Hepatocyte (in vitro differentiated cells): ENCODE measurements around the gene CA5B. TPM values are rescaled to one million over a fixed set of nuclear protein-coding genes. Genes with fewer than 3 reads are reported as not detected.

ENCODE experiments used
- DNase-seq: peaks from one replicate; pipeline ENCODE4 v3.0.0-alpha.2; 2016; ENCODE audit warnings: low spot score
- H2AFZ ChIP-seq: fragments of 200-600 bp; sonication (generic); 2 replicates; pipeline ENCODE4 v1.6.0; 2016; ENCODE audit warnings: antibody characterized with exemption, mild to moderate bottlenecking
- H3K27ac ChIP-seq: fragments of 200-600 bp; sonication (generic); 2 replicates; pipeline ENCODE4 v1.5.1; 2016; ENCODE audit warnings: mild to moderate bottlenecking
- H3K27me3 ChIP-seq: fragments of 200-600 bp; sonication (generic); 2 replicates; pipeline ENCODE4 v1.6.1; 2016
- H3K36me3 ChIP-seq: fragments of 200-600 bp; sonication (generic); replicated peaks from 2 replicates; pipeline ENCODE4 v1.5.1; 2016; ENCODE audit warnings: low read depth; ENCODE audit not compliant: insufficient read depth
- H3K4me1 ChIP-seq: fragments of 200-600 bp; sonication (generic); 2 replicates; pipeline ENCODE4 v1.5.1; 2016; ENCODE audit warnings: mild to moderate bottlenecking, moderate library complexity; ENCODE audit not compliant: insufficient read depth
- H3K4me2 ChIP-seq: fragments of 200-600 bp; sonication (generic); 2 replicates; pipeline ENCODE4 v1.6.0; 2016
- H3K4me3 ChIP-seq: fragments of 200-600 bp; sonication (generic); 2 replicates; pipeline ENCODE4 v1.5.1; 2016; ENCODE audit warnings: mild to moderate bottlenecking
- H3K79me2 ChIP-seq: fragments of 200-600 bp; sonication (generic); 2 replicates; pipeline ENCODE4 v1.6.0; 2017; ENCODE audit warnings: mild to moderate bottlenecking
- H3K9me2 ChIP-seq: fragments of 200-600 bp; sonication (generic); replicated peaks from 2 replicates; pipeline ENCODE4 v1.6.0; 2017; ENCODE audit warnings: mild to moderate bottlenecking; ENCODE audit not compliant: insufficient read depth
- H3K9me3 ChIP-seq: fragments of 200-600 bp; sonication (generic); 2 replicates; pipeline ENCODE4 v1.5.1; 2016; ENCODE audit warnings: low read depth, mild to moderate bottlenecking
- H4K20me1 ChIP-seq: fragments of 200-600 bp; sonication (generic); 2 replicates; pipeline ENCODE4 v1.6.0; 2016; ENCODE audit warnings: mild to moderate bottlenecking; ENCODE audit not compliant: insufficient read depth, poor library complexity, severe bottlenecking
- EZH2 ChIP-seq: fragments of 200-600 bp; sonication (generic); IDR thresholded peaks from 2 replicates; pipeline ENCODE4 v1.6.1; 2016; ENCODE audit warnings: antibody characterized with exemption, mild to moderate bottlenecking, borderline replicate concordance
- EZH2phosphoT487 ChIP-seq: fragments of 200-600 bp; sonication (generic); IDR thresholded peaks from one replicate; pipeline ENCODE4 v1.6.1; 2018; ENCODE audit warnings: antibody characterized with exemption, mild to moderate bottlenecking, low read depth, moderate library complexity; ENCODE audit not compliant: unreplicated experiment, severe bottlenecking
- WGBS: methylation state at CpG from one replicate; pipeline ENCODE4 v1.1.6; 2016; ENCODE audit warnings: low lambda C conversion rate; ENCODE audit errors: missing lambda C conversion rate; 5-methylcytosine and 5-hydroxymethylcytosine counted together
- polyA plus RNA-seq: library from polyadenylated mRNA; unstranded; fragments of >200 nt; fragmentation: Nextera tagmentation; extraction: Ambion mirVana; gene quantifications from 2 replicates; pipeline ENCODE4 v1.2.1, GENCODE V29; 2016
- total RNA-seq: library from RNA; depleted of rRNA; stranded (reverse); fragments of >200 nt; gene quantifications from 2 replicates; pipeline ENCODE4 v1.2.3, GENCODE V29; 2014
- TF ChIP-seq, protein P1 (sequence below): fragments of 200-600 bp; sonication (generic); IDR thresholded peaks from 2 replicates; pipeline ENCODE4 v1.5.1; 2016; ENCODE audit warnings: antibody characterized with exemption, mild to moderate bottlenecking; ENCODE audit not compliant: poor library complexity

Gene CA5B
- total and polyA plus RNA-seq, 2 experiments from 2014 or later: 6.8 to 11.1 TPM

DNA sequence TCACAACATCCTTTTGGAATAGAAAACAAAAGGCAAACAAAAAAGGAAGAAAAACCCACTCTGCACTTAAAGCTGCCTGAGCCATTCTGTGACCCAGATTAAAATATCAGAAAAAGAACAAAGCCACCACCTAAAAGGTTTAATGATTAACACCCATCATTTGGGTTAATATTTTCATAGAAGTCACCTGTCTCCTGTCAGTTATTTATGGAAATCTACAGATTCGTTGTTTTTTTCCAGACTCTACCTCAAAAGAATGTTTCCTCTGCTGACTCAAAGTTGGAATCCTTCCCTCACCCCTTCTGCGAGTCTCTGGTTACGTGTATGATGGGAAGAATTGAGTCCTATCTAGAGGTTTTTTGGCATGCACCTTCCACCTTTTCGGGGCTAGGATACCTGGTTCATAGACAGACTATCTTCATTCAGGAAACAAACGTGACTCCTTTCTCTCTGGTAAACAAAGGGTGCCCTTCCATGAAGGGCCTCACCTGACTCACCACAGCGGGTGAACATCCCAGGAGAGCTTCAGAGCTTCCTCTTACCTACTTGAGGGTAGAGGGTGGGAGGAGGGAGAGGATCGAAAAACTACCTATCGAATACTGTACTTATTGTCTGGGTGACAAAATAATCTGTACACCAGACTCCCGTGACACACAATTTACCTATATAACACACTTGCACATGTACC, 19.6 kb upstream of the CA5B start:
- no peaks in the 10 kb centered on the region for H3K36me3 ChIP-seq
- no peak overlapping the region for H2AFZ ChIP-seq
- peak; percentile 29 for DNase-seq
- no peaks in the 10 kb centered on the region for H4K20me1 ChIP-seq
- H3K4me2 ChIP-seq: peak overlapping the region; percentile 38
- H3K9me3 ChIP-seq: no peaks in the 10 kb centered on the region
- no peaks in the 10 kb centered on the region for H3K79me2 ChIP-seq
- no peaks in the 10 kb centered on the region for H3K9me2 ChIP-seq
- no peaks in the 10 kb centered on the region for H3K4me1 ChIP-seq
- WGBS: 58% methylated on average over 9 of the region's 9 CpGs
- H3K27ac ChIP-seq: peak overlapping the region; percentile 82
- TF ChIP-seq EZH2phosphoT487 (no peak), EZH2 (no peak)
- TF ChIP-seq, protein P1, sequence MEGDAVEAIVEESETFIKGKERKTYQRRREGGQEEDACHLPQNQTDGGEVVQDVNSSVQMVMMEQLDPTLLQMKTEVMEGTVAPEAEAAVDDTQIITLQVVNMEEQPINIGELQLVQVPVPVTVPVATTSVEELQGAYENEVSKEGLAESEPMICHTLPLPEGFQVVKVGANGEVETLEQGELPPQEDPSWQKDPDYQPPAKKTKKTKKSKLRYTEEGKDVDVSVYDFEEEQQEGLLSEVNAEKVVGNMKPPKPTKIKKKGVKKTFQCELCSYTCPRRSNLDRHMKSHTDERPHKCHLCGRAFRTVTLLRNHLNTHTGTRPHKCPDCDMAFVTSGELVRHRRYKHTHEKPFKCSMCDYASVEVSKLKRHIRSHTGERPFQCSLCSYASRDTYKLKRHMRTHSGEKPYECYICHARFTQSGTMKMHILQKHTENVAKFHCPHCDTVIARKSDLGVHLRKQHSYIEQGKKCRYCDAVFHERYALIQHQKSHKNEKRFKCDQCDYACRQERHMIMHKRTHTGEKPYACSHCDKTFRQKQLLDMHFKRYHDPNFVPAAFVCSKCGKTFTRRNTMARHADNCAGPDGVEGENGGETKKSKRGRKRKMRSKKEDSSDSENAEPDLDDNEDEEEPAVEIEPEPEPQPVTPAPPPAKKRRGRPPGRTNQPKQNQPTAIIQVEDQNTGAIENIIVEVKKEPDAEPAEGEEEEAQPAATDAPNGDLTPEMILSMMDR: no peak
- H3K27me3 ChIP-seq: no peaks in the 10 kb centered on the region
- no peak overlapping the region for H3K4me3 ChIP-seq

DNA sequence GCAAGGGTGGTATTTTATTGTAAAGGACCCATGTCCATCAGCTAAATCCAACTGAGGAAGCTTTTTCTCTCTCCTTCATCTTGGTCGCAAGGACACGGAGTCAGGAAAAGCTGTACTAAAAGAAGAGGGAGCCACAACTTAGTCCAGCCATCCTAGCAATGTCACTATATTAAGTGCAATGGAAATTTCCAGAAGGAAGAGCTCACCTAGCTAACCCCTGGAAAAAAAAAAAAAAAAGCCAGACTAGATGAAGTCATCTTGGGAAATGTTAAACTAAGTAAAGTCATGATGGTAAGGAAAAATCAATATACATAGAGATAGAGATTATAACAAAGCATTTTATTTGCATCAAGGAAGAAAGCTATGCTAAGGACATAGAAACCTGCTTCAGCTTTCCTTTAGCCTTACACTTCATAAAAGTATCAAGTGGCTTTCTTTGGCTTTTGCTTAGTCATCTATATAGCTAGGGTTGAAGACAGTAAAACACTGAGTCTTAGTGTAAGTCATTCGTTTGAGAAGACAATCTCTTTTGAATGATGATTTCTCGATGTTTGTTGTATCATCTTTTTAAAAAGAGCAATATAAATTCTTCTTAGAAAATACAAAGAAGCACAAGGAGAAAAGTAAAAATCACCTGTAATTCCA, 18.6 kb upstream of the CA5B start:
- WGBS: 84% methylated on average over 4 of the region's 4 CpGs
- Histone ChIP-seq H3K27ac (peak overlapping the region; percentile 82), H3K9me3 (no peaks in the 10 kb centered on the region), H3K27me3 (no peaks in the 10 kb centered on the region), H3K4me1 (no peaks in the 10 kb centered on the region), H3K79me2 (no peaks in the 10 kb centered on the region), H3K9me2 (no peaks in the 10 kb centered on the region), H3K4me2 (peak overlapping the region; percentile 38), H3K4me3 (no peak overlapping the region), H2AFZ (no peak overlapping the region), H3K36me3 (no peaks in the 10 kb centered on the region), H4K20me1 (no peaks in the 10 kb centered on the region)
- TF ChIP-seq, protein P1: no peak
- TF ChIP-seq EZH2phosphoT487 (no peak), EZH2 (no peak)
- no peak for DNase-seq

DNA sequence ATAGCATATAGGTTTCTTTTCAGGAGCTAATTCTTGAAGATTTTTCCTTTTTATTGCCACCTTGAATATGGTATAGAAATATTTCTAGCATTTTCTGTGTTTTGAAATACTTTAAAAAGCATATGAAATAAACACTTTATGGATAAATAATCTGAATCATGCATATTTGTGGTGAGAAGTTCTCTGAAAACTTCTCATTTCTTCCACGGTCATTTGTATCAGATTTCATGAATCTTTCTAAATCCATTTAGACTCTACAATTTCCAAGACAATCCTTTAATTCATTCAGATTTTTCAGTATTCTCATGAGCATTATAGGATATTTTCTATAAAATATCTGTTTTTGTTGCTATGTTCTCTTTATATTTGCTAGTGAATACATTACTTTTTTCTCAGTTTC, 16.2 kb upstream of the CA5B start:
- H2AFZ ChIP-seq: no peak overlapping the region
- H3K9me2 ChIP-seq: no peaks in the 10 kb centered on the region
- no peak overlapping the region for H3K4me3 ChIP-seq
- no peaks in the 10 kb centered on the region for H3K79me2 ChIP-seq
- no peaks in the 10 kb centered on the region for H3K9me3 ChIP-seq
- no peaks in the 10 kb centered on the region for H3K4me1 ChIP-seq
- no peaks in the 10 kb centered on the region for H3K36me3 ChIP-seq
- no peak overlapping the region for H3K27ac ChIP-seq
- no peaks in the 10 kb centered on the region for H3K27me3 ChIP-seq
- H4K20me1 ChIP-seq: no peaks in the 10 kb centered on the region
- no peak overlapping the region for H3K4me2 ChIP-seq
- no peak for DNase-seq
- TF ChIP-seq EZH2phosphoT487 (no peak), EZH2 (no peak)
- TF ChIP-seq, protein P1: no peak
- WGBS: 25% methylated on average over 1 of the region's 1 CpG
